MCF 10A (cell line): ENCODE results near the gene NDOR1. TPM values are rescaled to one million over a fixed set of nuclear protein-coding genes. Genes with fewer than 3 reads are reported as not detected.
"Not testable (repeated sequence)": the region's sequence is repeated elsewhere in the genome, so short reads cannot be mapped to it uniquely, and the experiment has no call there.

Experiments used
- BruUV-seq: library from RNA; stranded (reverse); fragments of 400-500 nt; replicated peaks from 2 replicates; lab custom pipeline; 2021; lab: Mats Ljungman, UMichigan
- CTCF ChIA-PET: fragments of 300-600 bp; sonication (Branson Sonifier 250); formaldehyde crosslinking; extraction: SDS; loops from one replicate; lab custom pipeline; 2021; ENCODE audit warnings: antibody characterized with exemption, inconsistent platforms; lab: Yijun Ruan, JAX
- POLR2A ChIA-PET: fragments of 300-600, 350-650 bp; sonication (Branson Sonifier 250); formaldehyde crosslinking; extraction: SDS; loops from one replicate; lab custom pipeline; 2020; ENCODE audit warnings: antibody characterized with exemption, inconsistent platforms; lab: Yijun Ruan, JAX
- DNase-seq: peaks from one replicate; pipeline ENCODE4 v3.0.0-alpha.2; 2018; ENCODE audit not compliant: unreplicated experiment
- H3K27ac Mint-ChIP-seq: one replicate; pipeline ENCODE4 v1.8.0; 2022; ENCODE audit warnings: mild to moderate bottlenecking, low read depth, mixed read lengths; ENCODE audit not compliant: unreplicated experiment
- H3K27me3 Mint-ChIP-seq: one replicate; pipeline ENCODE4 v1.8.0; 2022; ENCODE audit warnings: mixed read lengths; ENCODE audit not compliant: insufficient read depth, unreplicated experiment
- H3K36me3 Mint-ChIP-seq: one replicate; pipeline ENCODE4 v1.8.0; 2022; ENCODE audit warnings: mild to moderate bottlenecking, moderate library complexity, mixed read lengths; ENCODE audit not compliant: insufficient read depth, unreplicated experiment
- H3K4me1 Mint-ChIP-seq: one replicate; pipeline ENCODE4 v1.8.0; 2022; ENCODE audit warnings: mixed read lengths; ENCODE audit not compliant: insufficient read depth, unreplicated experiment
- H3K4me3 Mint-ChIP-seq: one replicate; pipeline ENCODE4 v1.8.0; 2022; ENCODE audit warnings: mild to moderate bottlenecking, moderate library complexity, mixed read lengths; ENCODE audit not compliant: unreplicated experiment
- H3K9me3 Mint-ChIP-seq: one replicate; pipeline ENCODE4 v1.8.0; 2022; ENCODE audit warnings: mixed read lengths; ENCODE audit not compliant: unreplicated experiment
- intact Hi-C: fragments of 100-400 bp; cut with micrococcal nuclease; formaldehyde crosslinking; loops from 2 replicates; pipeline ENCODE4 v1.14.1; 2022
- total RNA-seq: library from RNA; stranded (reverse); gene quantifications from 2 replicates; pipeline ENCODE4 v1.2.3, GENCODE V29; 2022
- TF ChIP-seq, protein P1 (sequence below): fragments of 200-600 bp; IDR thresholded peaks from one replicate; pipeline ENCODE4 v1.8.0; 2022; ENCODE audit warnings: antibody characterized with exemption, mild to moderate bottlenecking; ENCODE audit not compliant: unreplicated experiment

NDOR1 gene
- total RNA-seq, 1 experiment from 2014 or later = 18.0 TPM

DNA sequence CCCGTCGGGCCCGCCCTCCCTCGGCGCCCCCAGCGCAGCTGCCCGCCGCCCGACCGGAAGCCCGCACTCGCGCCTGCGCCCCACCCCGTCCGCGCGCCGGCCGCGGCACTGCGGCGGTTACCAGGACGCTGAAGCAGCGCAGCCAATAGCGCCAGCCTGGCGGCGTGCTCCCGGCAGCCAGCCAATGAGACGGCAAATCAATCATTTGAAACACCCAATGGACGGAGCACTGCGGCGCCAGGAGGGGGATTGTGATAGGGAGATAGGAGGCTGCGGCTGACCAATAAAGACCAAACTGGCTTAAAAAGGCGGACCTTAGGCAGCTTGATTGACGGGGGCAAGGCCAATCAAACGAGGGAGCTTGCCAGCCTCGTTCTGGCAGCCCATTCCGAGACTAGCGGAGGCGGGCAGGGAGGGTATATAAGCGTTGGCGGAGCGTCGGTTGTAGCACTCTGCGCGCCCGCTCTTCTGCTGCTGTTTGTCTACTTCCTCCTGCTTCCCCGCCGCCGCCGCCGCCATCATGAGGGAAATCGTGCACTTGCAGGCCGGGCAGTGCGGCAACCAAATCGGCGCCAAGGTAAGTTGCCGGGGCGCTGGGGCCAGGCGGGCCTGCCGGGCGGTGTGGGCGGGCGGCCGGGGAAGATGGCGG is 35.5 kb downstream of the NDOR1 start, which contains the start of gene TUBB4B:
Gene TUBB4B (plus strand): TSS at position 447 of the 649 bp plus-strand sequence. CDS start 74 bp downstream, at position 521.
- CTCF ChIA-PET = interaction anchor here (0.6 to 1.3 kb wide), 2 partner anchors 14 to 23 kb away, joined by 3 read pairs; no protein-coding TSS in a partner anchor
- peaks cover 15% of the 10 kb centered on the region for H3K4me1 Mint-ChIP-seq

DNA sequence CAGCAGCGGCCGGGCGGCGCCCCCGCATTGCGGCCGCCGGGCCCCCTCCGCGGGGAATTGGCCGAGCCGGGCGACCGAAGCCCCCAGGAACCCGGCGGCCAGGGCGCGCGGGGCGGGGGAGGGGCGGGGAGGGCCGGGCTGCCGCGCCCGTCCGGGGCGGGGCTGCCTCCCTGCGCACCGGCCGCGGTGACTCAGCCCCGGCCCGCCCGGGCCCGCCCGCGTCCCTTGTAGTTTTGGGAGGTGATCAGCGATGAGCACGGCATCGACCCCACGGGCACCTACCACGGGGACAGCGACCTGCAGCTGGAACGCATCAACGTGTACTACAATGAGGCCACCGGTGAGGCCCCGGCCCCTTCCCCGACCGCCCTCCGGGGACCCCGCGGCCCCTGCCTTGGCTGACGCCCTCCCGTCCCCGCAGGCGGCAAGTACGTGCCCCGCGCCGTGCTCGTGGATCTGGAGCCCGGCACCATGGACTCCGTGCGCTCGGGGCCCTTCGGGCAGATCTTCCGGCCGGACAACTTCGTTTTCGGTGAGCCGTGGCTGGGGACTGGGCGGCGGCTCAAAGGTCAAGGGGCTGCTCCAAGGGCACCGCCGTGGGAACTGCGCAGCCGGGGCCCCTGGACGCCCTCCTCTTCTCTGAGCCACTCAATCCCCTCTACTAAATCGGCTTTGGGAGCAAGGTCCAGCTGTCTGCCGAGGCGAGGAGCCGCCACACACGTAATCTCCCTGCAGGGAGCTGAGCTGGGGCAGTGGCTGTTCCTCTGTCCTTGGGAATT is 36.2 kb downstream of the NDOR1 start:
- TF ChIP-seq, protein P1, sequence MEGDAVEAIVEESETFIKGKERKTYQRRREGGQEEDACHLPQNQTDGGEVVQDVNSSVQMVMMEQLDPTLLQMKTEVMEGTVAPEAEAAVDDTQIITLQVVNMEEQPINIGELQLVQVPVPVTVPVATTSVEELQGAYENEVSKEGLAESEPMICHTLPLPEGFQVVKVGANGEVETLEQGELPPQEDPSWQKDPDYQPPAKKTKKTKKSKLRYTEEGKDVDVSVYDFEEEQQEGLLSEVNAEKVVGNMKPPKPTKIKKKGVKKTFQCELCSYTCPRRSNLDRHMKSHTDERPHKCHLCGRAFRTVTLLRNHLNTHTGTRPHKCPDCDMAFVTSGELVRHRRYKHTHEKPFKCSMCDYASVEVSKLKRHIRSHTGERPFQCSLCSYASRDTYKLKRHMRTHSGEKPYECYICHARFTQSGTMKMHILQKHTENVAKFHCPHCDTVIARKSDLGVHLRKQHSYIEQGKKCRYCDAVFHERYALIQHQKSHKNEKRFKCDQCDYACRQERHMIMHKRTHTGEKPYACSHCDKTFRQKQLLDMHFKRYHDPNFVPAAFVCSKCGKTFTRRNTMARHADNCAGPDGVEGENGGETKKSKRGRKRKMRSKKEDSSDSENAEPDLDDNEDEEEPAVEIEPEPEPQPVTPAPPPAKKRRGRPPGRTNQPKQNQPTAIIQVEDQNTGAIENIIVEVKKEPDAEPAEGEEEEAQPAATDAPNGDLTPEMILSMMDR = no peak
- peak; percentile 71 for DNase-seq
- peaks cover 45% of the 10 kb centered on the region for H3K36me3 Mint-ChIP-seq
- peak overlapping the region; percentile 94 for H3K27ac Mint-ChIP-seq
- peak overlapping the region; percentile 80 for H3K4me3 Mint-ChIP-seq
- H3K27me3 Mint-ChIP-seq = no peaks in the 10 kb centered on the region
- no peaks in the 10 kb centered on the region for H3K9me3 Mint-ChIP-seq
- intact Hi-C loops = loop anchor here (2.0 kb wide), 1 partner anchor 53 kb away; the partner anchor contains the start of genes ANAPC2 and SSNA1
- peaks cover 15% of the 10 kb centered on the region for H3K4me1 Mint-ChIP-seq
- ChIA-PET CTCF (interaction anchor here (0.5 to 1.4 kb wide), 7 partner anchors 13 to 182 kb away, joined by 3 to 5 read pairs (median 3); partner anchors contain the start of gene RNF224), POLR2A (interaction anchor here (0.6 to 8.6 kb wide), 32 partner anchors 13 to 310 kb away, joined by 3 to 118 read pairs (median 4); partner anchors contain the start of genes ANAPC2, CYSRT1, MAN1B1 and MRPL41)
- BruUV-seq = TSS peak; percentile 63

More for the DNA sequence above, 35.5 kb downstream of the NDOR1 start, which contains the start of gene TUBB4B:
- DNase-seq = peak; percentile 100
- intact Hi-C loops = loop anchor here (2.0 kb wide), 1 partner anchor 52 kb away; the partner anchor contains the start of genes ANAPC2 and SSNA1
- peak within 1 kb of the TSS; percentile 94 for H3K27ac Mint-ChIP-seq
- no peaks in the 10 kb centered on the region for H3K27me3 Mint-ChIP-seq
- peaks cover 45% of the 10 kb centered on the region for H3K36me3 Mint-ChIP-seq
- POLR2A ChIA-PET = interaction anchor here (0.6 to 8.6 kb wide), 38 partner anchors 9 to 1147 kb away, joined by 3 to 118 read pairs (median 4); partner anchors contain the start of genes ANAPC2, CYSRT1, MAN1B1 and MRPL41
- BruUV-seq = no TSS peak
- no peaks in the 10 kb centered on the region for H3K9me3 Mint-ChIP-seq
- TF ChIP-seq, protein P1 = no peak
- H3K4me3 Mint-ChIP-seq = peak within 1 kb of the TSS; percentile 80

DNA sequence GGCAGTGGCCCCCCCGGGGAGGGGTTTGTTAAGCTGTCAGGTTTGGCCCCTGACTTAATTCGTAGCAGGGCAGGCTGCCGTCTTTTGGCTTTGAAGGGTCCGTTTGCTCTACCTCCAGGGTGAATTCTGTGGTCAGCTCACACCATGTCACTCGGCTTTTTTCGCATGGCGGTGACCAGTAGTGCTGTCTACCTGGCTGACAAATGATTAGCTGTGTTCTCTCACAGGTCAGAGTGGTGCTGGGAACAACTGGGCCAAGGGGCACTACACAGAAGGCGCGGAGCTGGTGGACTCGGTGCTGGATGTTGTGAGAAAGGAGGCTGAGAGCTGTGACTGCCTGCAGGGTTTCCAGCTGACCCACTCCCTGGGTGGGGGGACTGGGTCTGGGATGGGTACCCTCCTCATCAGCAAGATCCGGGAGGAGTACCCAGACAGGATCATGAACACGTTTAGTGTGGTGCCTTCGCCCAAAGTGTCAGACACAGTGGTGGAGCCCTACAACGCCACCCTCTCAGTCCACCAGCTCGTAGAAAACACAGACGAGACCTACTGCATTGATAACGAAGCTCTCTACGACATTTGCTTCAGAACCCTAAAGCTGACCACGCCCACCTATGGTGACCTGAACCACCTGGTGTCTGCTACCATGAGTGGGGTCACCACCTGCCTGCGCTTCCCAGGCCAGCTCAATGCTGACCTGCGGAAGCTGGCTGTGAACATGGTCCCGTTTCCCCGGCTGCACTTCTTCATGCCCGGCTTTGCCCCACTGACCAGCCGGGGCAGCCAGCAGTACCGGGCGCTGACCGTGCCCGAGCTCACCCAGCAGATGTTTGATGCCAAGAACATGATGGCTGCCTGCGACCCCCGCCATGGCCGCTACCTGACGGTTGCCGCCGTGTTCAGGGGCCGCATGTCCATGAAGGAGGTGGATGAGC is 37.0 kb downstream of the NDOR1 start:
- ChIA-PET CTCF (interaction anchor here (0.5 to 1.4 kb wide), 7 partner anchors 12 to 283 kb away, joined by 3 to 5 read pairs (median 3); partner anchors contain the start of gene RNF224), POLR2A (interaction anchor here (0.6 to 8.6 kb wide), 10 partner anchors 12 to 240 kb away, joined by 3 to 118 read pairs (median 3); partner anchors contain the start of genes ANAPC2, NELFB, SSNA1 and TPRN)
- Mint-ChIP-seq H3K36me3 (peaks cover 45% of the 10 kb centered on the region), H3K9me3 (no peaks in the 10 kb centered on the region), H3K4me3 (peak overlapping the region; percentile 80), H3K27me3 (no peaks in the 10 kb centered on the region), H3K4me1 (peaks cover 15% of the 10 kb centered on the region), H3K27ac (peak overlapping the region; percentile 94)
- BruUV-seq = no TSS peak
- TF ChIP-seq, protein P1 = no peak
- DNase-seq = no peak
- intact Hi-C loops = no loop called here

DNA sequence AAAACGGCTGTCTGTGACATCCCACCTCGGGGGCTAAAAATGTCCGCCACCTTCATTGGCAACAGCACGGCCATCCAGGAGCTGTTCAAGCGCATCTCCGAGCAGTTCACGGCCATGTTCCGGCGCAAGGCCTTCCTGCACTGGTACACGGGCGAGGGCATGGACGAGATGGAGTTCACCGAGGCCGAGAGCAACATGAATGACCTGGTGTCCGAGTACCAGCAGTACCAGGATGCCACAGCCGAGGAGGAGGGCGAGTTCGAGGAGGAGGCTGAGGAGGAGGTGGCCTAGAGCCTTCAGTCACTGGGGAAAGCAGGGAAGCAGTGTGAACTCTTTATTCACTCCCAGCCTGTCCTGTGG is 37.7 kb downstream of the NDOR1 start:
- DNase-seq, H3K27me3 Mint-ChIP-seq, BruUV-seq, H3K9me3 Mint-ChIP-seq, intact Hi-C loops: not testable (repeated sequence)
- Mint-ChIP-seq H3K36me3 (peaks cover 45% of the 10 kb centered on the region), H3K4me1 (peaks cover 15% of the 10 kb centered on the region), H3K4me3 (peak overlapping the region; percentile 80), H3K27ac (peak overlapping the region; percentile 23)
- POLR2A ChIA-PET = interaction anchor here (1.2 to 8.6 kb wide), 3 partner anchors 12 to 239 kb away, joined by 4 to 118 read pairs (median 5); partner anchors contain the start of gene NELFB
- CTCF ChIA-PET = interaction anchor here (0.9 to 1.4 kb wide), 2 partner anchors 16 to 24 kb away, joined by 3 to 5 read pairs; partner anchors contain the start of gene RNF224
